Panc1 (cell line): ENCODE data around the gene TXNRD3.
"Not testable (repeated sequence)": the region's sequence is repeated elsewhere in the genome, so short reads cannot be mapped to it uniquely, and the experiment has no call there.

Experiments used
- CTCF ChIP-seq: fragments of 450-650 bp; IDR thresholded peaks from 2 replicates; pipeline ENCODE4 v1.5.1; 2017; ENCODE audit warnings: mild to moderate bottlenecking
- SIN3A ChIP-seq: IDR thresholded peaks from 2 replicates; pipeline ENCODE4 v1.6.1; 2012; ENCODE audit warnings: low read depth, mild to moderate bottlenecking, low read length, moderate library complexity, borderline replicate concordance; ENCODE audit not compliant: insufficient read depth
- TCF7L2 ChIP-seq: IDR thresholded peaks from 2 replicates; pipeline ENCODE4 v1.6.1; 2011; ENCODE audit warnings: mild to moderate bottlenecking, low read depth, low read length, inconsistent platforms
- TF ChIP-seq, protein P1 (sequence below), 2 experiments: IDR thresholded peaks; 2 replicates each; pipeline ENCODE4 v1.6.1; 2011 to 2012; ENCODE audit warnings: low read depth in 2 of 2, control low read depth in 1 of 2, low read length in 1 of 2, mild to moderate bottlenecking in 1 of 2, moderate library complexity in 1 of 2; ENCODE audit not compliant: insufficient read depth in 1 of 2

- not testable (repeated sequence) for TF ChIP-seq CTCF, TCF7L2, SIN3A
- TF ChIP-seq, protein P1, sequence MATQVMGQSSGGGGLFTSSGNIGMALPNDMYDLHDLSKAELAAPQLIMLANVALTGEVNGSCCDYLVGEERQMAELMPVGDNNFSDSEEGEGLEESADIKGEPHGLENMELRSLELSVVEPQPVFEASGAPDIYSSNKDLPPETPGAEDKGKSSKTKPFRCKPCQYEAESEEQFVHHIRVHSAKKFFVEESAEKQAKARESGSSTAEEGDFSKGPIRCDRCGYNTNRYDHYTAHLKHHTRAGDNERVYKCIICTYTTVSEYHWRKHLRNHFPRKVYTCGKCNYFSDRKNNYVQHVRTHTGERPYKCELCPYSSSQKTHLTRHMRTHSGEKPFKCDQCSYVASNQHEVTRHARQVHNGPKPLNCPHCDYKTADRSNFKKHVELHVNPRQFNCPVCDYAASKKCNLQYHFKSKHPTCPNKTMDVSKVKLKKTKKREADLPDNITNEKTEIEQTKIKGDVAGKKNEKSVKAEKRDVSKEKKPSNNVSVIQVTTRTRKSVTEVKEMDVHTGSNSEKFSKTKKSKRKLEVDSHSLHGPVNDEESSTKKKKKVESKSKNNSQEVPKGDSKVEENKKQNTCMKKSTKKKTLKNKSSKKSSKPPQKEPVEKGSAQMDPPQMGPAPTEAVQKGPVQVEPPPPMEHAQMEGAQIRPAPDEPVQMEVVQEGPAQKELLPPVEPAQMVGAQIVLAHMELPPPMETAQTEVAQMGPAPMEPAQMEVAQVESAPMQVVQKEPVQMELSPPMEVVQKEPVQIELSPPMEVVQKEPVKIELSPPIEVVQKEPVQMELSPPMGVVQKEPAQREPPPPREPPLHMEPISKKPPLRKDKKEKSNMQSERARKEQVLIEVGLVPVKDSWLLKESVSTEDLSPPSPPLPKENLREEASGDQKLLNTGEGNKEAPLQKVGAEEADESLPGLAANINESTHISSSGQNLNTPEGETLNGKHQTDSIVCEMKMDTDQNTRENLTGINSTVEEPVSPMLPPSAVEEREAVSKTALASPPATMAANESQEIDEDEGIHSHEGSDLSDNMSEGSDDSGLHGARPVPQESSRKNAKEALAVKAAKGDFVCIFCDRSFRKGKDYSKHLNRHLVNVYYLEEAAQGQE (IDR thresholded peaks at IDR 0.05; ENCODE audit: insufficient read depth in 1 of 2, low read depth in 2 of 2, low read length in 1 of 2): not testable (repeated sequence)
Measured at GRCh38 chr3:126625735-126626134, 29.2 kb downstream of the TXNRD3 start.
